HFFc6 (cell line): Measurements from ENCODE around the gene HIRA. TPM values are rescaled to one million over a fixed set of nuclear protein-coding genes. Genes with fewer than 3 reads are reported as not detected.

Source experiments
- DNase-seq: peaks from one replicate; pipeline ENCODE4 v3.0.0-alpha.2; 2018
- H3K27ac Mint-ChIP-seq: 2 replicates; pipeline ENCODE4 v1.8.0; 2020; ENCODE audit warnings: mild to moderate bottlenecking, mixed read lengths
- H3K27me3 Mint-ChIP-seq: 2 replicates; pipeline ENCODE4 v1.8.0; 2021; ENCODE audit warnings: mild to moderate bottlenecking, moderate library complexity, mixed read lengths; ENCODE audit not compliant: insufficient read depth
- H3K36me3 Mint-ChIP-seq: 2 replicates; pipeline ENCODE4 v1.8.0; 2021; ENCODE audit warnings: low read depth, mixed read lengths
- H3K4me1 Mint-ChIP-seq: 2 replicates; pipeline ENCODE4 v1.8.0; 2020; ENCODE audit warnings: low read depth, mixed read lengths
- H3K4me3 Mint-ChIP-seq: 2 replicates; pipeline ENCODE4 v1.8.0; 2020; ENCODE audit warnings: mild to moderate bottlenecking, moderate library complexity, mixed read lengths
- H3K9me3 Mint-ChIP-seq: 2 replicates; pipeline ENCODE4 v1.8.0; 2020; ENCODE audit warnings: mild to moderate bottlenecking, mixed read lengths
- CTCF ChIP-seq: fragments of 200-600 bp; sonication (generic); IDR thresholded peaks from 2 replicates; pipeline ENCODE4 v1.5.0; 2021; ENCODE audit warnings: antibody characterized with exemption, mild to moderate bottlenecking
- total RNA-seq, 6 experiments: library from RNA; stranded (reverse); fragmentation: NEBNext Ultra II Directional; extraction: Animal tissue kit (Norgen Biotek cat#: 25700); gene quantifications; 2 replicates in 1 of 6; 3 replicates in 5 of 6; pipeline ENCODE4 v1.2.3, GENCODE V29; 2021

HIRA gene
- total RNA-seq, 6 experiments from 2014 or later: 26.6 to 30.8 (median 27.4) TPM

GRCh38 chr22:19466126-19466716 is 34.7 kb upstream of the HIRA start:
- Mint-ChIP-seq H3K27ac (no peak overlapping the region), H3K9me3 (no peaks in the 10 kb centered on the region), H3K36me3 (peaks cover 47% of the 10 kb centered on the region), H3K4me1 (peaks cover 32% of the 10 kb centered on the region), H3K27me3 (no peaks in the 10 kb centered on the region; the same call in none of the 2 replicates), H3K4me3 (no peak overlapping the region)
- no peak for TF ChIP-seq CTCF
- DNase-seq: no peak

GRCh38 chr22:19464975-19465374 is 33.4 kb upstream of the HIRA start:
- no peak overlapping the region for H3K4me3 Mint-ChIP-seq

GRCh38 chr22:19464546-19464945 is 33.0 kb upstream of the HIRA start:
- Mint-ChIP-seq H3K4me1 (peaks cover 32% of the 10 kb centered on the region), H3K27ac (peak overlapping the region; percentile 84), H3K27me3 (no peaks in the 10 kb centered on the region; the same call in none of the 2 replicates), H3K36me3 (peaks cover 45% of the 10 kb centered on the region), H3K4me3 (peak overlapping the region; percentile 62), H3K9me3 (no peaks in the 10 kb centered on the region)
- no peak for DNase-seq
- TF ChIP-seq CTCF: no peak

More at GRCh38 chr22:19464975-19465374, 33.4 kb upstream of the HIRA start:
- no peaks in the 10 kb centered on the region; the same call in none of the 2 replicates for H3K27me3 Mint-ChIP-seq
- H3K9me3 Mint-ChIP-seq: no peaks in the 10 kb centered on the region
- DNase-seq: no peak
- H3K4me1 Mint-ChIP-seq: peaks cover 32% of the 10 kb centered on the region
- H3K27ac Mint-ChIP-seq: peak overlapping the region; percentile 84
- peaks cover 46% of the 10 kb centered on the region for H3K36me3 Mint-ChIP-seq
- no peak for TF ChIP-seq CTCF

- no peaks in the 10 kb centered on the region for H3K9me3 Mint-ChIP-seq
- H3K4me1 Mint-ChIP-seq: peaks cover 32% of the 10 kb centered on the region
- no peak for TF ChIP-seq CTCF
- H3K27me3 Mint-ChIP-seq: no peaks in the 10 kb centered on the region; the same call in none of the 2 replicates
- H3K27ac Mint-ChIP-seq: peak overlapping the region; percentile 84
- DNase-seq: peak; percentile 93
- H3K4me3 Mint-ChIP-seq: peak overlapping the region; percentile 62
- H3K36me3 Mint-ChIP-seq: peaks cover 42% of the 10 kb centered on the region
Measured at GRCh38 chr22:19463491-19464469, 32.2 kb upstream of the HIRA start.

DNA sequence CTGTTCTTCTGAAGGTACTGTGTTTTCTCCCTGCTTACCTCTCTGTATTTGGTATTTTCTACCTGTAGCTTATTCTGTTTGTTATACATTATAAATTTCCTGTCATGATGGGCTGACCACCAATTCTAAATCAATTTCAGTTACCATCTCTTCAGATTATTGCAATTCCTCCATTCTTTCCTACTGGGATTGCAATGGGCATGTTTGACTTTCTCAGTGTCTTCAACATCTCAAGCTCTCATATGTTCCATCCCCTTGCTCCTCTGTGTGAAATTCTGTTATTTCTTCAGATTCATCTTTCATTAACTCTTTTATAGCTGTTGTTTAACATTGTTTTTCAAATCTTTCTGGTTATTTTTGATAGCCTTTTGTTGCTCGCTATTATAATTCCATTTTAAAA is 31.5 kb upstream of the HIRA start:
- no peaks in the 10 kb centered on the region for H3K9me3 Mint-ChIP-seq
- H3K27ac Mint-ChIP-seq: peak overlapping the region; percentile 84
- H3K4me1 Mint-ChIP-seq: peaks cover 32% of the 10 kb centered on the region
- peak overlapping the region; percentile 62; the same call in 1 of the 2 replicates for H3K4me3 Mint-ChIP-seq
- DNase-seq: no peak
- H3K36me3 Mint-ChIP-seq: peaks cover 34% of the 10 kb centered on the region
- TF ChIP-seq CTCF: no peak
- H3K27me3 Mint-ChIP-seq: no peaks in the 10 kb centered on the region; the same call in 1 of the 2 replicates
